Measurements from ENCODE around the gene CLOCK. TPM values are rescaled to one million over a fixed set of nuclear protein-coding genes. Genes with fewer than 3 reads are reported as not detected.

CLOCK gene
- total and polyA plus RNA-seq, 9 of the 15 experiments (the other 6 are each of a cell fraction or from before 2014, with no cell fraction given), result 3.7 to 14.4 (median 9.4) TPM

GRCh38 chr4:55528491-55528890 is 18.2 kb downstream of the CLOCK start:
- H3K9ac ChIP-seq (ENCODE audit: insufficient read depth in 1 of 2, low read depth in 2 of 2, low read length in 2 of 2), result no peak overlapping the region
- no peaks in the 10 kb centered on the region for H3K27me3 ChIP-seq (ENCODE audit: control insufficient read depth in 2 of 2, insufficient read depth in 2 of 2, low read length in 2 of 2)
- peaks cover 86% of the 10 kb centered on the region for H3K79me2 ChIP-seq (ENCODE audit: control insufficient read depth, insufficient read depth, low read length)
- TF ChIP-seq ESRRB (CRISPR knock-in tag; IDR thresholded peaks at IDR 0.05; ENCODE audit: borderline replicate concordance) (no peak), TOE1 (IDR thresholded peaks at IDR 0.05; ENCODE audit: borderline replicate concordance) (no peak), TOE1 (CRISPR knock-in tag; IDR thresholded peaks at IDR 0.05; ENCODE audit: borderline replicate concordance, low read depth) (no peak), KDM1A (IDR thresholded peaks at IDR 0.05) (no peak), ZBED1 (IDR thresholded peaks at IDR 0.05) (no peak), ZNF584 (CRISPR knock-in tag; IDR thresholded peaks at IDR 0.05; ENCODE audit: low read depth) (no peak), ZNF695 (CRISPR knock-in tag; IDR thresholded peaks at IDR 0.05) (no peak), UBTF (IDR thresholded peaks at IDR 0.05; ENCODE audit: borderline replicate concordance in 1 of 2, low read depth in 2 of 2, low read length in 2 of 2) (no peak), JUN (IDR thresholded peaks at IDR 0.05; ENCODE audit: borderline replicate concordance, low read depth, low read length) (no peak), JUN (CRISPR knock-in tag; IDR thresholded peaks at IDR 0.05; ENCODE audit: borderline replicate concordance) (no peak), KAT8 (IDR thresholded peaks at IDR 0.05; ENCODE audit: low read depth) (no peak), KLF6 (CRISPR knock-in tag; IDR thresholded peaks at IDR 0.05; ENCODE audit: borderline replicate concordance) (no peak), KLF13 (tag; IDR thresholded peaks at IDR 0.05; ENCODE audit: borderline replicate concordance, low read depth) (no peak), ESRRA (IDR thresholded peaks at IDR 0.05; ENCODE audit: borderline replicate concordance, low read depth) (no peak), ZNF184 (CRISPR knock-in tag; IDR thresholded peaks at IDR 0.05) (no peak), BRD4 (IDR thresholded peaks at IDR 0.05) (no peak)
- POLR2A ChIA-PET, result interaction anchor here (0.9 to 1.1 kb wide), 2 partner anchors 10 to 16 kb away, joined by 3 to 4 read pairs; no protein-coding TSS in a partner anchor
- in situ Hi-C loops (cut with MboI) (no loop called here), intact Hi-C loops (cut with micrococcal nuclease) (no loop called here)
- H4K20me1 ChIP-seq (replicated peaks; ENCODE audit: control insufficient read depth, insufficient read depth, low read length), result no peaks in the 10 kb centered on the region
- ATAC-seq, result no peak; the same call in 2 of the 3 replicates
- peak overlapping the region; percentile 14; the same call in 1 of the 3 replicates for H3K27ac ChIP-seq (ENCODE audit: extremely low read depth, low read depth, low read length)
- no peak overlapping the region for H3K4me2 ChIP-seq (ENCODE audit: insufficient read depth, low read length)
- no peak overlapping the region for H3K4me3 ChIP-seq
- H3K9me1 ChIP-seq (ENCODE audit: control insufficient read depth, insufficient read depth, low read length), result no peaks in the 10 kb centered on the region
- no peak overlapping the region for H2AFZ ChIP-seq (ENCODE audit: low read depth, low read length)
- no TSS peak for BruUV-seq (replicated peaks)
- H3K4me1 ChIP-seq (replicated peaks in 1 of 2; ENCODE audit: control insufficient read depth in 2 of 2, insufficient read depth in 2 of 2, low read length in 2 of 2), result no peaks in the 10 kb centered on the region
- 85% methylated on average over 3 of the region's 3 CpGs for WGBS (ENCODE audit: insufficient coverage, low coverage, missing lambda C conversion rate)
- H3K36me3 ChIP-seq (ENCODE audit: control insufficient read depth, insufficient read depth, low read length), result peaks cover 9% of the 10 kb centered on the region
- DNase-seq (ENCODE audit: extremely low read depth in 1 of 4, low spot score in 3 of 4), result no peak
- H3K9me3 ChIP-seq (replicated peaks; ENCODE audit: control insufficient read depth, insufficient read depth, low read depth, low read length), result peaks cover 6% of the 10 kb centered on the region; the same call in 1 of the 2 replicates
- CTCF ChIA-PET (ENCODE audit: low intra/inter-chr PET ratio), result no interaction called here
- FAIRE-seq, result no peak

Data from K562 (cell line).